Melanocyte of skin (primary cell): ENCODE measurements around the gene NPM1. TPM values are rescaled to one million over a fixed set of nuclear protein-coding genes. Genes with fewer than 3 reads are reported as not detected.

ENCODE experiments used
- small RNA-seq, 2 donors: library from RNA; depleted of rRNA; stranded (forward); fragments of <200 nt; gene quantifications; one replicate each; pipeline ENCODE3, GENCODE V24; 2012
- total RNA-seq, 2 donors: library from RNA; depleted of rRNA; stranded (reverse); fragments of >200 nt; gene quantifications; 2 replicates each; pipeline ENCODE4 v1.2.3, GENCODE V29; 2012

The NPM1 gene, protein sequence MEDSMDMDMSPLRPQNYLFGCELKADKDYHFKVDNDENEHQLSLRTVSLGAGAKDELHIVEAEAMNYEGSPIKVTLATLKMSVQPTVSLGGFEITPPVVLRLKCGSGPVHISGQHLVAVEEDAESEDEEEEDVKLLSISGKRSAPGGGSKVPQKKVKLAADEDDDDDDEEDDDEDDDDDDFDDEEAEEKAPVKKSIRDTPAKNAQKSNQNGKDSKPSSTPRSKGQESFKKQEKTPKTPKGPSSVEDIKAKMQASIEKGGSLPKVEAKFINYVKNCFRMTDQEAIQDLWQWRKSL
- 1,000 to 10,000 TPM in 1 of 2 donors, 100 to 1,000 TPM in 1; 609 to 1,621 TPM for total RNA-seq

GRCh38 chr5:171387345-171387969 is at the start of gene NPM1:
TSS of gene NPM1 (plus strand) at chr5:171387849. CDS start at chr5:171387949, 100 bp downstream.

GRCh38 chr5:171418982-171419687 is 31.5 kb downstream of the NPM1 start, which contains the start of gene FGF18:
TSS of gene FGF18 (plus strand) at chr5:171419647. CDS start at chr5:171420200, 553 bp downstream.

Small RNAs within 50 kb of the gene (small RNA-seq; reads per million reads assigned to genes)
- gene AC091980.1 (0 to 0.06 reads per million in 2 donors), gene MIR3912 (1.2 to 2.7 reads per million in 2 donors), gene RN7SL339P (0 reads per million in 2 donors), gene SNORA70J (0 to 0.04 reads per million in 2 donors)

Other genes starting within 250 kb of the NPM1 start
- gene TLX3, start 78.6 kb upstream of the NPM1 start, total RNA-seq: not detected
- gene FGF18, start 31.8 kb downstream of the NPM1 start, total RNA-seq: not detected